Upper lobe of left lung (tissue), 6 donors: ENCODE measurements around the gene CMKLR1. TPM values are rescaled to one million over a fixed set of nuclear protein-coding genes. Genes with fewer than 3 reads are reported as not detected.

Experiments used
- ATAC-seq, 2 donors: fragments of 200-7000 bp; cut with Tn5 transposase; one replicate each; pipeline ENCODE4 v1.9.1; 2022; ENCODE audit warnings: mild to moderate bottlenecking in 2 of 2, moderate library complexity in 2 of 2; ENCODE audit not compliant: low FRiP score in 2 of 2
- DNase-seq, 2 donors: peaks; one replicate each; pipeline ENCODE4 v3.0.0-alpha.2; 2019 to 2020
- H3K27ac ChIP-seq, 4 donors: fragments of 200-600 bp; sonication (generic); one replicate each; pipeline ENCODE4 v1.5.1; 2016 to 2019
- H3K27me3 ChIP-seq, 4 donors: fragments of 200-600 bp; sonication (generic); one replicate each; pipeline ENCODE4 v1.5.1; 2017 to 2019
- H3K36me3 ChIP-seq, 4 donors: fragments of 200-600 bp; sonication (generic); one replicate each; pipeline ENCODE4 v1.5.1; 2016 to 2019
- H3K4me1 ChIP-seq, 4 donors: fragments of 200-600 bp; sonication (generic); one replicate each; pipeline ENCODE4 v1.5.1; 2018 to 2019
- H3K4me3 ChIP-seq, 4 donors: fragments of 200-600 bp; sonication (generic); one replicate each; pipeline ENCODE4 v1.5.1; 2017 to 2019; ENCODE audit warnings: mild to moderate bottlenecking in 2 of 4, moderate library complexity in 1 of 4
- H3K9me3 ChIP-seq, 4 donors: fragments of 200-600 bp; sonication (generic); one replicate each; pipeline ENCODE4 v1.5.1; 2018 to 2019
- CTCF ChIP-seq, 6 experiments: fragments of 450-650 bp in 4 of 6; fragments of 200-600 bp in 2 of 6; sonication (generic) in 2 of 6; IDR thresholded peaks; one replicate each; pipeline ENCODE4 v1.5.1; 2016 to 2019; ENCODE audit warnings: antibody characterized with exemption in 6 of 6
- EP300 ChIP-seq, 4 donors: sonication (generic); formaldehyde crosslinking; IDR thresholded peaks; one replicate each; pipeline ENCODE4 v1.5.1; 2017; ENCODE audit warnings: antibody characterized with exemption in 4 of 4, control low read depth in 2 of 4
- POLR2A ChIP-seq, 4 donors: fragments of 450-650 bp; IDR thresholded peaks; one replicate each; pipeline ENCODE4 v1.5.1; 2016 to 2017; ENCODE audit warnings: antibody characterized with exemption in 4 of 4, mild to moderate bottlenecking in 2 of 4
- POLR2AphosphoS5 ChIP-seq, 2 donors: sonication (generic); formaldehyde crosslinking; IDR thresholded peaks; one replicate each; pipeline ENCODE4 v1.5.1; 2017; ENCODE audit warnings: antibody characterized with exemption in 2 of 2
- WGBS, 2 donors: methylation state at CpG; one replicate each; pipeline ENCODE4 v1.1.5; 2017 to 2018; 5-methylcytosine and 5-hydroxymethylcytosine counted together
- total RNA-seq, 6 donors: library from RNA; depleted of rRNA in 4 of 6; stranded (reverse); fragments of >200 nt in 4 of 6; gene quantifications; one replicate each; pipeline versions ENCODE4 v1.1.0 to v1.2.1, GENCODE V29; 2016 to 2021
- donor health status: DM: no; HTN: no; CAD: no; lungs with moderate emphysema.
- donor health status: DM: no; HTN: yes; CAD: no; lungs with severe emphysema.

The CMKLR1 gene
- total RNA-seq, 6 donors from 2014 or later = 7.8 to 40.9 (median 19.9) TPM

GRCh38 chr12:108302403-108303311 is 36.5 kb downstream of the CMKLR1 start:
- ATAC-seq = peak; percentile 73 to 86
- Histone ChIP-seq H3K4me3 (no peak overlapping the region), H3K36me3 (no peaks in the 10 kb centered on the region), H3K4me1 (peaks cover 61 to 75% (median 67%) of the 10 kb centered on the region in 4 donors), H3K9me3 (no peaks in the 10 kb centered on the region), H3K27me3 (no peaks in the 10 kb centered on the region), H3K27ac (peak overlapping the region; percentile 78 to 89 (median 84))
- TF ChIP-seq CTCF (IDR thresholded peaks at IDR 0.05) = peak in 3 of 6 experiments; percentile 17 to 53 (median 43)
- no peak for TF ChIP-seq EP300 (IDR thresholded peaks at IDR 0.05)
- peak in 1 of 2 donors; percentile 49 for TF ChIP-seq POLR2AphosphoS5 (IDR thresholded peaks at IDR 0.05)
- TF ChIP-seq POLR2A (IDR thresholded peaks at IDR 0.05) = no peak
- peak; percentile 69 to 77 for DNase-seq
- WGBS, 2 donors = 37 to 39% methylated on average over 9 to 17 of the region's 18 CpGs

GRCh38 chr12:108302016-108302402 is 37.1 kb downstream of the CMKLR1 start:
- H3K27ac ChIP-seq = peak overlapping the region; percentile 78 to 89 (median 84)
- TF ChIP-seq POLR2AphosphoS5 (IDR thresholded peaks at IDR 0.05) (no peak), CTCF (IDR thresholded peaks at IDR 0.05) (no peak), EP300 (IDR thresholded peaks at IDR 0.05) (no peak), POLR2A (IDR thresholded peaks at IDR 0.05) (no peak)
- peaks cover 60 to 75% (median 69%) of the 10 kb centered on the region in 4 donors for H3K4me1 ChIP-seq
- ATAC-seq = no peak
- no peaks in the 10 kb centered on the region for H3K27me3 ChIP-seq
- H3K36me3 ChIP-seq = no peaks in the 10 kb centered on the region
- no peak for DNase-seq
- H3K4me3 ChIP-seq = no peak overlapping the region
- 65 to 67% methylated on average over 6 of the region's 6 CpGs for WGBS, 2 donors
- no peaks in the 10 kb centered on the region for H3K9me3 ChIP-seq

- H3K27me3 ChIP-seq = no peaks in the 10 kb centered on the region
- TF ChIP-seq POLR2AphosphoS5 (IDR thresholded peaks at IDR 0.05) (no peak), CTCF (IDR thresholded peaks at IDR 0.05) (no peak), POLR2A (IDR thresholded peaks at IDR 0.05) (no peak), EP300 (IDR thresholded peaks at IDR 0.05) (no peak)
- H3K9me3 ChIP-seq = no peaks in the 10 kb centered on the region
- no peaks in the 10 kb centered on the region for H3K36me3 ChIP-seq
- ATAC-seq = no peak
- peak overlapping the region in 3 of 4 donors; percentile 78 to 89 (median 84) for H3K27ac ChIP-seq
- WGBS, 2 donors = 89 to 93% methylated on average over 6 of the region's 6 CpGs
- H3K4me3 ChIP-seq = no peak overlapping the region
- no peak for DNase-seq
- H3K4me1 ChIP-seq = peaks cover 57 to 75% (median 67%) of the 10 kb centered on the region in 4 donors
These were observed 37.8 kb downstream of the CMKLR1 start for GRCh38 chr12:108301346-108301745.

GRCh38 chr12:108299980-108300696 is 39.0 kb downstream of the CMKLR1 start:
- H3K27me3 ChIP-seq = no peaks in the 10 kb centered on the region
- ATAC-seq (no peak), DNase-seq (no peak)
- peak overlapping the region; percentile 5 to 84 (median 26) for H3K27ac ChIP-seq
- H3K9me3 ChIP-seq = no peaks in the 10 kb centered on the region
- H3K4me1 ChIP-seq = peaks cover 45 to 67% (median 64%) of the 10 kb centered on the region in 4 donors
- no peak overlapping the region for H3K4me3 ChIP-seq
- TF ChIP-seq CTCF (IDR thresholded peaks at IDR 0.05) = no peak
- no peak for TF ChIP-seq POLR2AphosphoS5 (IDR thresholded peaks at IDR 0.05)
- no peak for TF ChIP-seq POLR2A (IDR thresholded peaks at IDR 0.05)
- no peak for TF ChIP-seq EP300 (IDR thresholded peaks at IDR 0.05)
- no peaks in the 10 kb centered on the region for H3K36me3 ChIP-seq
- 94 to 95% methylated on average over 7 of the region's 7 CpGs for WGBS, 2 donors
